HFF-Myc (cell line): Measurements from ENCODE around the gene PLEKHM3.

Experiments
- DNase-seq: peaks from one replicate; pipeline ENCODE4 v3.0.0-alpha.2; 2011; ENCODE audit warnings: low read depth; ENCODE audit errors: extremely low read depth
- H3K4me3 ChIP-seq: replicated peaks from 2 replicates; pipeline ENCODE4 v1.5.1; 2011; ENCODE audit warnings: low read depth, mild to moderate bottlenecking, control low read depth, low read length
- TF ChIP-seq, protein P1 (sequence below): IDR thresholded peaks from 2 replicates; pipeline ENCODE4 v1.5.1; 2012; ENCODE audit warnings: mild to moderate bottlenecking, low read depth, low read length, control low read depth; ENCODE audit errors: missing control alignments

The PLEKHM3 gene

DNA sequence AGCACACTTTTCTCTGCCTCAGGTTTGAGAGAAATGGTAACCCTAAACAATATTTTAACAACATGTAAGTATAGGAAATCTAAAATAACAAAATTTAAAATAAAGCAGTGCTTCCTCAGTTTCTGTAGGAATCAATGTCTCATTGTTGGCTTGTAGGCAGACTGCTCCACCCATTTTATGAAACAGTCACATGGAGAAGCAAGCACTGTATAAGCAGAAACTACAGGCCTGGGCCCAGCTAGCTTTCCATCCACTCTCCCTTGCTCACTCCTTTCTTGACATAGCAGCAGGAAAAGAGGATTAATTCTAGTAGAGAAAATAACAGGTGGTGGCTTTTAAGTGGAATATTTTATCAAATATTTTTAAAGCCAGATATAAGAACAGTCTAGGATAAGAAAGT, 97.2 kb downstream of the PLEKHM3 start:
- DNase-seq = no peak
- TF ChIP-seq, protein P1, sequence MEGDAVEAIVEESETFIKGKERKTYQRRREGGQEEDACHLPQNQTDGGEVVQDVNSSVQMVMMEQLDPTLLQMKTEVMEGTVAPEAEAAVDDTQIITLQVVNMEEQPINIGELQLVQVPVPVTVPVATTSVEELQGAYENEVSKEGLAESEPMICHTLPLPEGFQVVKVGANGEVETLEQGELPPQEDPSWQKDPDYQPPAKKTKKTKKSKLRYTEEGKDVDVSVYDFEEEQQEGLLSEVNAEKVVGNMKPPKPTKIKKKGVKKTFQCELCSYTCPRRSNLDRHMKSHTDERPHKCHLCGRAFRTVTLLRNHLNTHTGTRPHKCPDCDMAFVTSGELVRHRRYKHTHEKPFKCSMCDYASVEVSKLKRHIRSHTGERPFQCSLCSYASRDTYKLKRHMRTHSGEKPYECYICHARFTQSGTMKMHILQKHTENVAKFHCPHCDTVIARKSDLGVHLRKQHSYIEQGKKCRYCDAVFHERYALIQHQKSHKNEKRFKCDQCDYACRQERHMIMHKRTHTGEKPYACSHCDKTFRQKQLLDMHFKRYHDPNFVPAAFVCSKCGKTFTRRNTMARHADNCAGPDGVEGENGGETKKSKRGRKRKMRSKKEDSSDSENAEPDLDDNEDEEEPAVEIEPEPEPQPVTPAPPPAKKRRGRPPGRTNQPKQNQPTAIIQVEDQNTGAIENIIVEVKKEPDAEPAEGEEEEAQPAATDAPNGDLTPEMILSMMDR = no peak
- H3K4me3 ChIP-seq = no peak overlapping the region

DNA sequence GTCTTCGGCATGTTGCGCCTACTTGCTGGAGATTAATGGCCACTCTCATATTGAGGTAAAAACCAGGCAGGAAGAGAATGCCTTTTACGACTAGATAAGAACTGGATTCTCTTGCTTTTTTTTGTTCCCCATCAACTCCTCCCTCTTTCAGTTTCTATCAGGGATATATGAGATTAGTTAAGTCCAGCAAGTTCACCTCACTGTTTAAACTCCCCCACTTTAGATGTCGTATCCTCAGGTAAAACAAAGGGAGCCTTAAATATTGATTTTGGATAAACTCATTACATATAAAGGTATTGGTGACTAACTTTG, 98.4 kb downstream of the PLEKHM3 start:
- no peak for DNase-seq
- TF ChIP-seq, protein P1 = no peak
- no peak overlapping the region for H3K4me3 ChIP-seq

DNA sequence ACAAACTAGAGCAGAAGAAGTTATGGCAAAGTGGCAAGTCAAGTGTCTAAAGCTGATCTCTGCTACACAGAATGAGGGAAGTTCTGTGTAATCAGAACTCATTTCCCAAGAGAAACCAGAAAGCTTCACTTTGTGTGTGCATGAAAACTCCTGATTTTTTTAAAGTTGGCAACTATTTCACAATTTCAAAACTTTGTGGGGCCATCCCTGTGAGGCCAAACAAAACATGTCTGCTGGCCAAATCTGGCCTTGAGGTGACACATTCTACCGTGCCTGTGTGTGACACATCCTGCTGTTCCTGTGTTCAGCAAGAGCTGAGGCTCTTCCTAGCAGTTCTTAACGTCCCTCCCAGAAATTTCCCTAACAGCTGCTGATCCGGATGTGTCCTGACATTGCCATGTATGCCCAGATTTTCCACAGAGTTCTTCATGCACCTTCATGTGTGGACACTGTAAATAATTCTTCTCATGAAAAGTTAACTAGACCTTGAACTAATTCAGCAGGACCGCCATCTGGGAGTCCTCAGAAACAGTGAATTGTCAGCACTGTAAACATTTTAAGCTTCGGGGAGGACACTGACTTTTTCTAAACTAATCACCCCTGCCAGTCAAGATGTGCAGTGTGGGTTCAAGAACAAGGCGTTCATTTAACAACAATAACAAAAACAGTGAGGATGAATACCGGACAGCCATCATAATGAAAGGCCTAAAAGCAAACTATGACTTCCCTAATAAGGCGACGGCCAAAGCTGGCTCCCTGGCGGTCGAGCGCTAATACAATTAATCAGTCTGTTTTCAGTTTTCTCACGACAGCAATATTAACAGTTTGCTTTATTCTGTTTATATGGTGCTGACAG, 99.0 kb downstream of the PLEKHM3 start:
- TF ChIP-seq, protein P1 = no peak
- DNase-seq = peak; percentile 37
- H3K4me3 ChIP-seq = no peak overlapping the region

DNA sequence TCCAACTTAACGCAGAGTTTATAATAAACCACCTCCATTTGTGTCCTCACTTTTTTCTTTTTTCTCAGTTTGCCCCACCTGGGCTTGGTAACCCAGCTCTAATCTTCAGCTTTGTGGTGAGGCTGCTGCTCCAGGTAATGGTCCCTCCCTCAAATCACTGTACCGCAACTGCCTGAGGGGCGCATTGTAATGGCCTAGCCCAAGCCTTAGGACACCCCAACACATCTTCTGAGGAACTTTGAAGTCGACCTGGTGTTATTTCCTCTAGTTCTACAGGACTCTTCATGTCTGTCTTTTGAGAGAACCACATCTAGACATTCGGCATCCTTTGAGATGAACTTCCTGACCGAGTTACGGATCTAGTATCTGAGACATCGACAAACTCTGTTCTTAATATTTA, 99.7 kb downstream of the PLEKHM3 start:
- no peak for DNase-seq
- no peak overlapping the region for H3K4me3 ChIP-seq
- TF ChIP-seq, protein P1 = no peak

DNA sequence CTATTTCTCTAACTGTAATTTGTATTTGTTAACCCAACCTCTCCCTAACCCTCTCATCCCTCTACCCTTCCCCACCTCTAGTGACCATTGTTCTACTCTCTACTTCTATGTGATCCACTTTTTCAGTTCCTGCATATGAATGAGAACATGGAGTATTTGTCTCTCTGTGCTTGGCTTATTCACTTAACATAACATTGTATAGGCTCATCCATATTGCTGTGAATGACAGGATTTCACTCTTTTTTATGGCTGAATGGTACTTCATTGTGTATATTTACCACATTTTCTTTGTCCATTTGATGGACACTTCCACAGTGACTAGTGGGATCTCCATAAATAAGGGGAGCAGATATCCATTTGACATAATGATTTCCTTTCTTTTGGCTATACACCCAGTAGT, 103.7 kb downstream of the PLEKHM3 start:
- no peak for DNase-seq
- no peak overlapping the region for H3K4me3 ChIP-seq
- TF ChIP-seq, protein P1 = no peak

DNA sequence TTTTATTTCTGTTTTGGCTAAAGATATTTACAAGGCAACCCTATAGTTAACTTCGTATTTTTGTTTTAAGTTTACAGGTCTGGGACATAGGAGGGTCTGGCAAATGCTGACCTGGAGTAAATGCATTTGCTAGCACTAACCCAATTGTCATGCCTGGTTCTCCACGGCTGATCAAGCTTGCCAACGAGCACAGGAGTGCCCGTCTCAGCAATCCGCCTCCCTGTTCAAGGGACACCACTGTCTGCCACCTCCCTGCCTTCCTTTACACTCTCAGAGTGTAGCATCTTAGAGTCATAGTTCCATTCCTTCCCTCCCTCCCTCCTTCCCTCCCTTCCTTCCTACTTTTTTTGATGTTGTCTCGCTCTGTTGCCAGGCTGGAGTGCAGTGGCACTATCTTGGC, 104.6 kb downstream of the PLEKHM3 start:
- no peak for DNase-seq
- no peak overlapping the region for H3K4me3 ChIP-seq
- TF ChIP-seq, protein P1 = no peak

DNA sequence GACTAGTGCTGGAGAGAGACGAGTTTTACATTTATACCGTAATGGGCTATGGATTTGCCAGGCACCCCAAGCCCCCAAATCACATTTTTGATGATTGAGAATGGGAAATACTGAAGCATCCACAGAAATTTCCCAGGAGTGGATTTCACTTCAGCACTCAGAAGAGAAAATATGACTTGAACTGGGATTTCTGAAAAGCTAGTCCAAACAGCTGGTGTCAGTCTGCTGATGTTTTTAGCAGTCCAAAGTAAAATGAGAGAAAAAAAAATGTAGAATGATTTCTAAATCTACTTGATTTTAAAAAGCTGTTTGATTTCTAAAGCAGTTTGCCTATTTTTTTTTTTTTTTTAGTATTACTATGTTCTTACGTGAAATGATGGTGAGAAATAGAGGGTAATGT, 105.0 kb downstream of the PLEKHM3 start:
- H3K4me3 ChIP-seq = no peak overlapping the region
- no peak for DNase-seq
- TF ChIP-seq, protein P1 = no peak
